ENCODE measurements around the gene SELENOS. TPM values are rescaled to one million over a fixed set of nuclear protein-coding genes. Genes with fewer than 3 reads are reported as not detected.

SELENOS gene
- total RNA-seq, 1 donor from 2014 or later = 48.9 TPM

GRCh38 chr15:101286471-101287114 lies 9.3 kb upstream of the SELENOS start:
- DNase-seq (ENCODE audit: low spot score) = no peak
- H3K4me3 Mint-ChIP-seq (ENCODE audit: unreplicated experiment) = no peak overlapping the region
- H3K4me1 Mint-ChIP-seq (ENCODE audit: unreplicated experiment) = no peaks in the 10 kb centered on the region
- peaks cover 36% of the 10 kb centered on the region for H3K36me3 Mint-ChIP-seq (ENCODE audit: low read depth, unreplicated experiment)
- no peaks in the 10 kb centered on the region for H3K9me3 Mint-ChIP-seq (ENCODE audit: unreplicated experiment)
- no peak overlapping the region for H3K27ac Mint-ChIP-seq (ENCODE audit: unreplicated experiment)
- peaks cover 4% of the 10 kb centered on the region for H3K27me3 Mint-ChIP-seq (ENCODE audit: unreplicated experiment)
- TF ChIP-seq CTCF (IDR thresholded peaks at IDR 0.05; ENCODE audit: unreplicated experiment) = no peak

GRCh38 chr15:101283931-101284330 lies 6.6 kb upstream of the SELENOS start:
- no peak for TF ChIP-seq CTCF (IDR thresholded peaks at IDR 0.05; ENCODE audit: unreplicated experiment)
- Mint-ChIP-seq H3K4me1 (ENCODE audit: unreplicated experiment) (no peaks in the 10 kb centered on the region), H3K9me3 (ENCODE audit: unreplicated experiment) (no peaks in the 10 kb centered on the region), H3K36me3 (ENCODE audit: low read depth, unreplicated experiment) (peaks cover 47% of the 10 kb centered on the region), H3K27me3 (ENCODE audit: unreplicated experiment) (peaks cover 4% of the 10 kb centered on the region), H3K27ac (ENCODE audit: unreplicated experiment) (no peak overlapping the region), H3K4me3 (ENCODE audit: unreplicated experiment) (peak overlapping the region; percentile 37)
- DNase-seq (ENCODE audit: low spot score) = no peak

GRCh38 chr15:101280007-101280406 lies 2.7 kb upstream of the SELENOS start:
- H3K27me3 Mint-ChIP-seq (ENCODE audit: unreplicated experiment) = peaks cover 4% of the 10 kb centered on the region
- peaks cover 5% of the 10 kb centered on the region for H3K4me1 Mint-ChIP-seq (ENCODE audit: unreplicated experiment)
- no peak overlapping the region for H3K4me3 Mint-ChIP-seq (ENCODE audit: unreplicated experiment)
- peaks cover 34% of the 10 kb centered on the region for H3K36me3 Mint-ChIP-seq (ENCODE audit: low read depth, unreplicated experiment)
- DNase-seq (ENCODE audit: low spot score) = no peak
- no peak for TF ChIP-seq CTCF (IDR thresholded peaks at IDR 0.05; ENCODE audit: unreplicated experiment)
- no peaks in the 10 kb centered on the region for H3K9me3 Mint-ChIP-seq (ENCODE audit: unreplicated experiment)
- no peak overlapping the region for H3K27ac Mint-ChIP-seq (ENCODE audit: unreplicated experiment)

GRCh38 chr15:101277943-101278564 lies 769 bp upstream of the SELENOS start:
- Mint-ChIP-seq H3K4me1 (ENCODE audit: unreplicated experiment) (peaks cover 5% of the 10 kb centered on the region), H3K27me3 (ENCODE audit: unreplicated experiment) (no peaks in the 10 kb centered on the region), H3K36me3 (ENCODE audit: low read depth, unreplicated experiment) (peaks cover 45% of the 10 kb centered on the region), H3K4me3 (ENCODE audit: unreplicated experiment) (peak overlapping the region; percentile 95), H3K9me3 (ENCODE audit: unreplicated experiment) (no peaks in the 10 kb centered on the region), H3K27ac (ENCODE audit: unreplicated experiment) (no peak overlapping the region)
- DNase-seq (ENCODE audit: low spot score) = no peak
- no peak for TF ChIP-seq CTCF (IDR thresholded peaks at IDR 0.05; ENCODE audit: unreplicated experiment)

GRCh38 chr15:101276501-101277037 lies 716 bp downstream of the SELENOS start:
- peak; percentile 38 for DNase-seq (ENCODE audit: low spot score)
- Mint-ChIP-seq H3K4me1 (ENCODE audit: unreplicated experiment) (peaks cover 5% of the 10 kb centered on the region), H3K27me3 (ENCODE audit: unreplicated experiment) (no peaks in the 10 kb centered on the region), H3K36me3 (ENCODE audit: low read depth, unreplicated experiment) (peaks cover 48% of the 10 kb centered on the region), H3K4me3 (ENCODE audit: unreplicated experiment) (peak overlapping the region; percentile 99), H3K27ac (ENCODE audit: unreplicated experiment) (peak overlapping the region; percentile 85), H3K9me3 (ENCODE audit: unreplicated experiment) (no peaks in the 10 kb centered on the region)
- TF ChIP-seq CTCF (IDR thresholded peaks at IDR 0.05; ENCODE audit: unreplicated experiment) = peak; percentile 42

All from endothelial cell (in vitro differentiated cells).